GM21723 (cell line): Measurements from ENCODE around the gene TFF2.

ENCODE experiments used
- ATAC-seq: cut with Tn5 transposase; IDR thresholded peaks from one replicate; pipeline ENCODE4 v1.9.1; 2021; ENCODE audit warnings: mild to moderate bottlenecking, moderate library complexity; ENCODE audit not compliant: unreplicated experiment

Gene TFF2

DNA sequence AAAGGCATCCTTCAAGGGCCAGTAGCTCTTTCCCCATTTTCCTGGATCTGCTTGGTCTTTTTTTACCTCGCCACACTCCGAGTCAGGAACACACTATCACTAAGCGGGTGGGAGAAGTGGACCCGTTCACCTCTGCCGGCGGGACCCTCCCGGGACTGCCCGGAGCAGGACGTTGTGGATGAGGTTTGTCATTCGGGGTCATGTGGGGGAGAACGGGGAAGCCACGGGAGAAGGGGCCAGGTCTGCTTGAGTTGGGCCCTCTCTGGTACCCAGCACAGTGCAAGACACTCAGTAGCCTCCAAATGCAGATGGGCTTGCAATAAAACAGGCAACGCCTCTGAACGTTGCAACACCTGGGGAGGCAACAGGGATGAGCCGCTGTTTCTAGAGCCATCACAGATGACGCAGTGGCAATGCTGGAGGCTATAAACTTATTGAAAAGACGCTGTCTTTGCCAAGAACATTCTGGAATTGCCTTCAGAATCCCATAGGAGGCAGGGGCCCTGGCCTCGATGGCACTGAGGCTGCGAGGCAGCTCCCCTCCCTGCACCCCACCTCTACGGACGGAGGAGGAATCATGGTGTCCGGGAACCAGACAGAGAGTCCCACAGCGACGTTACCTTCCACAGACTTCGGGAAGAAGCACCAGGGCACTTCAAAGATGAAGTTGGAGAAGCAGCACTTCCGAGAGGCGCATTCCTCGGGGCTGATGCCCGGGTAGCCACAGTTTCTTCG is 3.8 kb downstream of the TFF2 start:
- ATAC-seq: no peak

DNA sequence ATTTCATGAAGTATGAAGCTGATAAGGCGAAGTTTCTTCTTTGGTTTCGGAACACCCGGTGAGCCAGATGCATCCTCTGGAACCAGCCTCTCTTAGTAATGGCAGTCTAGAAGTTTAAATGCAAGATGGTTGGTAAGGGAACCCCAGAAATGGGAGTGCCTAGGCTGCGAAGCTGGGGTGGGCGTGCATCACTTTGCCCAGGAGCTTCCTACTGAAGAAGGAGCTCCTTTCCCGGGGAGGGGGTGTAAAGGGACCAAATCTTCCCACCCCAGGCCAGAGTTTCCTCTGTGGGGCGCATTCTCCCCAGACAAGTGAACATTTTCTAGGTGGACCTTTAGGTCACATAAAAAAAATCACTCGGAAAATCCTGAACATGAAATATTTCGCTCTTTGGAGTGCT is 4.4 kb downstream of the TFF2 start:
- no peak for ATAC-seq

DNA sequence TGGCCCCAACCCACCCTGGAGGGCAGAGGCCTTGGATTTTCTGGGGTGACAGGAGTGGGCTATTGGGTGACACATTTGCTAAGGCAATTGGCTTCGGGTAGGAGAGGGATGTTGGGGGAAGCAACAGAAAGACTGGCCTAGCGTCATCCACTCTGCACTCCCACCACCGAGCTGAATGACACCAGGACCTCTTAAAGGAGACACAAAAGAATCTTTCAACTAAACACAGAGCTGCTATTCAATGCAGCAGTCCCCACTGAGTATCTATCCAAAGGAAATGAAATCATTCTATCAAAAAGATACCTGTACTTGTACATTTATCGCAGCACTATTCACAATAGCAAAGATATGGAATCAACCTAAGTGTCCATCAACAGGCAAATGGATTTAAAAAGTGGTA is 6.2 kb downstream of the TFF2 start:
- no peak for ATAC-seq

DNA sequence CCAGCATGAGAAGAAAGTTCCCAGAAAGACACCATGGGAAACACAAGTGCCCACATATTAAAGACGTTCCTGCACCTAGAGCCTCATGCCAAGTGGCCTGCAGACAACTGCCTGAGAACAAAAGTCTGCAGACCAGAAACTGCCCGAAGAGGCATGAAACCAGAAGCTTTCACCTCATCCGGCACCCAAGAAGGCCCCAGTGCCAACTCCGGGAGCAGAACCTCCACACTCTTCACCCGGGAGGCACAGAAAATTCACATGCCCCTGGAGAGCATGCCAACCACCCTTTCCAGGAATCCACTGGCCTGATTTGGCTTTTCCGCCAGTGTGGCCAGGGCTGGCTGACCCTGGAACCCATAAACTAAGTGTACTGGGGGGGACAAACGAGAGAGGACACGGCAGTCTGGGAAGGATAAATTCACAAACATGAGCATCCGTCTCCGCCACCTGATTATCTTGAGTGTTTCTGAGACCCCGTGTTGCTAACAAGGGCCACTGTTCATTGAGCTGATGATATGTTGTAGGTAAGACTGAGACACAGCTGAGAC is 6.8 kb downstream of the TFF2 start:
- ATAC-seq: no peak

DNA sequence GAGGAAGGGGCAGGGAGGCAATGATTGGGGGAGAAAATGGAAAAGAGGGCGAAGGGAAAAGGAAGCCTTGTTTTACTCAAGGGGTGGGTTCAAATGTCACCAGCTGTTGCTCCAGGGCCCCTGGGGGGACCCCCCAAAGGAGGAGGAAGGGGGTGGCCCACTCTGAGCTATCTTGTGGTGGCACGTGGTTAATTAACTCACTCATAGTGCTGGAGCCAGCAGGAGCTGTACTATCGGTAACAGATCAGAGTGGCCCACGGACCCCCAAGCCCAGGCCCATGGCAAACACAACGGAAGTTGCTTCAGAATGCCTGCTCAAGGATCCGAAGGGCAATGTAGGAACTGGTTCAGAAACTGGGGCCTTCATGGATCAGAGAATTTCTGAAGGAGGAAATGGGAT is 7.2 kb downstream of the TFF2 start:
- ATAC-seq: no peak

DNA sequence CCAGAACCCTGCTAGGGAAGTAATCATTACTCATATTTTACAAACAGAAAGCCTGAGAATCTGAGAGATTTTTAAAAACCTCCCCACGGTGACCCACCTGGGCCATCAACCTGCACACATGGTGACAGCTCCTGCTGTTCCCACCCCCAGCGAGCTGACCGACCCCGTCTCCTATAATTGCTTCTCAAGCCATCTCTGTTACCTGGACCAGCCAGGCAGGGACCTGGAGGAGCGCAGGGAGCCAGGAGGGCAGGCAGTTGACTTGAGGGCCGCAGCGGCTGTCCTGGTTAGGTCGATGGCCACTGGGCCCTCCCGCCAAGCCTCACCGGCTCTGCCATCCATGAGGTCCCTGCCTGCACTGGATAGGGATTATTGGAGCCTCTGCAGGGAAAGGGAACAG is 7.7 kb downstream of the TFF2 start:
- no peak for ATAC-seq

DNA sequence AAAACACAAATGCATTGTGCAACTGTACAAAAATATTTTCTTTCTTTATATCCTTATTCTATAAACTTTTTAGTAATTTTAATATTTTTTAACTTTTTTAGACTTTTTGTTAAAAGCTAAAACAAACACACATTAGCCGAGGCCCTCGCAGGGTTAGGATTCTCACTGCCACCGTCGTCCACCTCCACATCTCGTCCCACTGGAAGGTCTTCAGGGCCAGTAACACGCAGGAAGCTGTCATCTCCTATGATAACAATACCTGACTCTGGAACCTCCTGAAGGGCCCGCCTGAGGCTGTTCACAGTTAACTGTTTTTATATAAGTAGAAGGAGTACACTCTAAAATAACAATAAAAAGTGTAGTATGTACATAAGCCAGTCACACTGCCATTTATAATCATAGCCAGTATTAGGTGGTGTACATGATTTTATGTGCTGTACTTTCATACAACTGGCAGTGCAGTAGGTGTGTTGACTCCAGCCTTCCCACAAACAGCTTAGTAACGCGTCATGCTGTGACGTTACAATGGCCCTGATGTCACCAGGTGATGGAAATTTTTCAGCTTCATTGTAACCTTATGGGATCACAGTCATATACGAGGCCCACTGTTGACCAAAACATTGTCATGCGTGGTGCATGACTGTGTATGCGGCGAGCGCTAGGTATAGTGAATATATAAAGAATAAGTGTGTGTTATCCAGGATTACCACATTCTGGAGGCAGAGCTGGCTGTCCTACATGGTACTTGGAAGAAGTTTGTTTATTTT is 8.8 kb downstream of the TFF2 start:
- no peak for ATAC-seq

DNA sequence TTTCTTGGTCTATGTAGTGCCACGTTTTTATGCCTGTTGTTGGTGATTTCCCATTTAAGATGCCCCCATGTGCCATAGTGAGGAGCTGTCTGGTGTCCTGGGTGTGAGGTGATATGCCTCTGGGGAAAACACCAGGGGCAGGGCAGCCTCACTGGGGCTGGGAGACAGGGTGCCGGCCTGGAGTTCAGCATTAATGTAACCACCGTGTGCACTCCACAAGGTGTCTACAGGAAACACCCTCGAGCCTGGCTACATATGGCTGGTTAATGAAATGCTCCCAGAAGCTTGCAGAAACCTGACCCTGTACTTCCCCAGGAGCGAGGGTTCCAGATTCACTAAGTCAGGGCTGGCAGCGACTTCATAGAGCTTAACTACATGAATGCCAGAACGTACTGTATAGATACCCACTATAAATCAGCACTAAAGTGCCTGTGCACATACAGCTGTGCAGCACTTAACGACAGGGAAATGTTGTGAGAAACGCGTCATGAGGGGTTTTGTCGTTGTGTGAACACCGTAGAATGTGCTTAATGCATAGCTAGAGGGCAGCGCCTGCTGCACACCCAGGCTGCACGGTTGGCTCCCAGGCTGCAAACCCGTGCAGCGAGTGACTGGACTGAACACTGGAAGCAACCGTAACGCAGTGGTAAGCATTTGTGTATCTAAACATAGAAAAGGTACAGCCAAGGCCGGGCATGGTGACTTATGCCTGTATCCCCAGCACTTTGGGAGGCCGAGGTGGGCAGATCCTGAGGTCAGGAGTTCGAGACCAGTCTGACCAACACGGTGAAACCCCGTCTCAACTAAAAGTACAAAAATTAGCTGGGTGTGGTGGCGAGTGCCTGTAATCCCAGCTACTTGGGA is 10.4 kb downstream of the TFF2 start:
- ATAC-seq: no peak

DNA sequence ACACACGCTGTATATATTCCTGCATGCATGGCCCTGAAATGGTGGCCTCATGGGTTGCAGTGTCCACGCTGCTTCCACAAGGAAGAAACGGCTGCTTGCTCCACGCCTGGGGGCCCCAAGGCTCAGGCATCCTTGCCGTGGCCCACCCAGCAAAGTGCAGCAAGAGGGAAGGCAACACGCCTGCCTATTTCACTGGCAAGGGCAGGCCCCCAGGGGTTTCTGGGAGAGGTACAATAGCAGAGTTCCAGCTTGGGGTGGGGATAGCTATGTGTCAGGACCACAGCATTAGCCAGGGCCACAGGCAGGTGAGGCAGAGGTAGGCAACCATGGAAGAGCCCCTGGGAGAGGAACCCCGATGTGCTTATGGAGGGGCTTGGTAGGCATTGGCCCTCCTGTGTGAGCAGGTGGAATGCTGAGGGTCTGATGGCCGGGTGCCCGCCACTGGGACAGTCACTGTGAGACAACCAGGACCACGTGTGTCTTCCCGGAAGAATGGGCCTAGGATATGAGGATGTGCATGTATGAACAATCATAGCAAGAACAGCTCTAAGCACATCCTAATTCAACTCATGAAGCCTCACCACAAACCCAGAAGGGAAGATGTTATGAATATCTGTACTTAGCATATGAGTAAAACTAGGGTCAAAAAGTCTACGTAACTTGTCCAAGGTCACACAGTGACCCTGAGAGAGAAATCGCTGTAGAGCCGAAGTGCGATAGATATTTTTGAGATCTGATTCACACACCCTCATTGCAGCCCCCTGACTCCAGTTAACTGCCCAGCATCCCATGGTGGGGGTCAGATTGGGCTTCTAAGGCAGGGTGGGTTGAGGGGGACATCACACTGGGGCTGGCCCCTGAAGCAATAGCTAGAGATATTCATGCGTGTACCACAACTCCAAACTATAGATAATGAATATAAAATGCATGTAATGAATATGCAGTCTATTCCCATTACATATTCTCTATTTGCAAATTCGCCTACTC is 11.8 kb downstream of the TFF2 start:
- no peak for ATAC-seq

DNA sequence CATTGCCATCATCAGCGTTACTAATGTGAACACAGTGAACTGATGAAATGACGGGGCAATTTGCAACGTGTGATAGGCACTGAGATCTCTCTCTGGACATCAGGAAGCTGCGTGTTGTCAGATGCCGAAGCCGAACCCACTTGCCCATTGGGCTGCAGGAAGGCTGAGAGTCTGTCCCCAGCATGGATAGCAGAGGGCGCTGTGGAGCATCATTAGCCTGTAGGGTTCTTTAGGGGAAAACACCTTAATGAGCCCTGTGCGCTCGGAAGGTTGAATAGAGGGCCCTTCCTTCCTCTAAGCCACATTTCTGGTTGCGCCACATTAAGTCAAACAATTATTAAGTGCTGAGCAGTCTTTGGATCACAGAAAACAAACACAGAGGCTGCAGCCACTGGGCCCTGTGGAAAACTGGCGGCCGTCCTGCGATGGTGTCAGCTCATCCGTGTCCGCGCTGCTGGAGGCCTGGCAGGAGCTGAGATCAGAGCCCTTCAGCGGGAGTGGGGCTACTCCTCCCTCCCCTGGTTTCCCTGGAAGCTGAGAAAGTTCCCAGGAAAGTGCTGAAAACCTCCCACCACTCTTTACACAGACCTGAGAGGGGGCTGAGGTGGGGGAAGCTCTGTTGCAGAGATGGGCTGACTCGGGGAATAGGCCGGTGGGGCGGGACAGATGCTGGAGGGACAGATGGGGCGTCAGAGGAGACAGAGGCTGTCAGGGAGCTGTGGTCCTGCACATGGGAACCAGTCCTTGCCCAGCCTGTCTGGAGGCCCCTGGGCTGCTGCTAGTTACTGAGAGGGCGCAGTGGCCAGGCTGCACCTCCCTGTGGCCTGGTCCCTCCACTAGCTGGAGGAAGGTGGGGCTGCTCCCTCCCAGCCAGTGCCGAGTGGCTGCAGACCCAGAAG is 12.7 kb downstream of the TFF2 start:
- ATAC-seq: no peak

DNA sequence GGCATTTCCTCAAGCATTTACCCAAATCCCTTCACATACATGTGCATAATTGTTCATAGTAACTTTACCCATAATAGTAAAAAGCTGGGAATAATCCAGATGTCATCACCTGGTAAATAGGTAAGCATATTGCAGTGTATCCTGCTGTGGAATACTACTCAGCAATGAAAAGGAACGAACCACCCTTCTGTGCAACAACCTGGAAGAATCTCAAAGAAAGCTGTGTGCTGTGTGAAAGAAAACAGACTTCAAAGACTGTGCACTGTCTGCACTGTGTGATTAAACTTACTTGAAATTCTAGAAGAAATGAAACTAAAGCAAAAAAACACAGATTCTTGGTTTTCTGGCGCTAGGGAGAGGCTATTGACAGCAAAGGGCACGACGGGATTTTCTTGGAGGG is 13.5 kb downstream of the TFF2 start:
- no peak for ATAC-seq

DNA sequence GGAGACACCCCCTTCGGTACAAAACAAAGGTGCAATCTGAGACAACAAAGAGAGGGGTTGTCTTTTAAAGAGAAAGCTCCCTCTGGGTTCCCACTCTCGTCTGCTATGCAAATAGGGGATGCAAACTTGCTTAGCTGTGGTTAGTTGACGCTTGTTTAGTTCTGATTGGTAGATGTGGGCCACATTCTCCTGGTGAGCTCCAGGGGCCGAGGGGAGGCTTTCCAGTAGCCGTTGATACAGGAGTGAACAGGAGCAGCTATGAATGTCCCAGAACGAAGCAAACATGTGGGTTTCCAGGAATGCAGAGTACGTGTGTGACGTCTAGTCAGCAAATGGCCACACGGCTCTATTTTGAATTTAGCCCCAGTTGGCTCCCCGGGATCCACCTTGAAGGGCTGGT is 14.7 kb downstream of the TFF2 start:
- no peak for ATAC-seq

DNA sequence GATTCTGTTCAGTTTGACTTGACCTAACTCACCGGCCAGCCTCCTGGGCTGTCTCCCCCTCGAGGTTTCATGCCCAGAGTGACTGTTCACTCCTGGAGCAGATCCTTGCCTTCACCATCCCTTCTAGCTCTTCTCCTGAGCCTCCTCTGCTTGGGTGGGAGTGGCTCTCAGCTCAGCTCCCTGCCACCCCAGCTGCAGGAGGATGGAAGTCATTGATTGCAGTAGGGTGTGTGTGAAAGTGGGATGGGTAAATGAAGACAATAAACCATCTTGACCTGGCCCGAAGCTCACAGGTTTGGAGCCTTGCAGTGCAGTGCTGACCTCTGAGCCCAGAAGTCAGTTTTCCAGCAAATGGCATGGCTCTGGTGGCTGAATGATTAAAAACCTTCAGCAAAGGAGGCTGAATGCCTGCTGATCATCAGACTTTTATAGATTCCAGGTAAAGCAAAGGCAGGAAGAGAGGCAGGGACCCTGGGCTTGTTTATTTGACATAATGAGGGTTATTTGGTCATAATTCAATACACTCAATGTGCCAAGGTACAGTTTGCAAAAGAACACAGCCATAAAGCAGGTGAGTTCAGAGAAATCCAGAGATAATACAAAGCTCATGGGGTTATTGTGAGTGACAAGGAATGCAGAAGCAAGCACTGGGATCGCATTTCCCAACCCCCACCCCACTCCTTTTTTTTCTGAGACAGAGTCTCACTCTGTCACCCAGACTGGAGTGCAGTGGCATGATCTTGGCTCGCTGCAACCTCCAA is 18.1 kb downstream of the TFF2 start:
- ATAC-seq: no peak

DNA sequence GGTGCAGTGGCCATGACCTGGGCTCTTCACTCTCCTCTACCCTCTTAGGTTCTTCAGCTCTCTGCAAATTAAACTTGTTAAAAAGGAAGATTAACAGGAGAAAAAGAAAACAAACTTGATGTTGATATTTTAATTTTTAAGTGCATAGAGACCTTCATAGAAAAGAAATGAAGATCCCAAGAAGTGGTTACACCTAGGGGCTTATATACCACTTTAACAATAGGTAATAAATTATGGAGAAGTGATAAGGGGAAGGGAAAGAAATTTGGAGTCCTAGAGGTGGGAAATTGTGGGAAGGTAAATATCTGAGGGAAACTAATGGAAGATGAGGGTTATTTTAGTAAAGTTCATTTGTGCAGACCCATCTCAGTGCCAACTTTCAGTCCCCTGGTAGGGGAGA is 19.1 kb downstream of the TFF2 start:
- ATAC-seq: no peak

DNA sequence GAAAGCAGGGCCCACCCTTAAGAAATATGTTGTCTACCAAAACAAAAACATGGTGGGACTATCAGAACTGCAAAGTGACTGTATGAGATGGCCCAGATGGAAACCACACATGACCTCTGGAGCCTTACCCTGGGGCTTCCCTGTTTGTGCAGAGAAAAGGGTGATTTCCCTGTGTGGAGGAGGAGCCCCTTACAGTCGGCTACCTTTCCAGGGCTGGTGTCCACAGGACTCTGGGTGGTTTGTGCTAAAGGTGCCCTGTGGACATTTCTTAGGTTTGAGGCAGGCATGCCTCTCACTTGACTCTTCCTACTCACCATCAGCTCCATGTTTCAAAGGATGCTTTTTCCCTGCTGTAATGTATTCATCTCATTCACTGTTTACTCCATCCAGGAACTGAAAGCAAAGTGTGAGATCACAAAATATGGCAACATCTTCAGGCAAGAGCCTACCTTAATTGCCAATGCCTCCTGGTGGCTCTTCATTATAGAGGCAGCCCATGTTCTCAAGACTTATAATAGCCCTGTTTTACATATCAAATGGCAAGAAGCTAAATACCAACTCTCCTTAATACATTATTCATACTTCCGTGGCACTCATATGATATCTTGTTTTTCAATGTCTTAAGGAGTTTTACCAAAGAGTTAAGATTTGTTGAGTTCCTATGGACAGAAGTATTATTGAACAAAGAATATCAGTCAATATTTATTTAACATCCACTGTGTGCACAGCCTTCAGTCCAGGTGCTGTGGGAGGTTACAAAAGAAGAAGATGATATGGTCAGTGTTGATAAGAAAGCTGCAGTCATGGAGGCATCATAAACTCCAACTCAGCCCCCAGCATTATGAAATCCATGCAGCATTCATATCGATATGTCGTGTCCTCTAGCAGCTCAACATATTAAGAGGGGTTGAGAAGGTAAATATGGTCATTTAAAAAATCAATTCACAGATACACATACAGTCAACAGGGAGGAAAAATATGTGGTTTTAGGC is 20.1 kb downstream of the TFF2 start:
- ATAC-seq: no peak

DNA sequence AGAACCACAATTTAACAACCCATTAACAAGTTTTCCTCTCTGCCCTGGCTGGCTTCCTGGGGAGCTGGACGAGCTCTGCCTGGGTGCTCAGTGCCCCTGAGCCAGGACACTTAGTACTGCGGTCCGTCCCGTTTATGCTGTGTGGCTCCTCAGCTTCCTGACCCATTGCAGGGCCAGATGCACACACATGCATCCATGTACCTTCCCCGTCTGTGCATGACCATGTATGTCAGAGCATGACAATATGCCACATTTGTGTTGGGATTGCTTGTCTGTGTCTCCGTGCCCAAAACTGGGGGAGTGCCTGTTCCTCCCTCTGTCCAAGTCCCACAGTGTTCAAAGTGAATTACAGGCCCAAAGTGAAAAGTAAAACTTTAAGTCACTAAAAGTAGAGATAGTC is 25.9 kb downstream of the TFF2 start:
- ATAC-seq: no peak

DNA sequence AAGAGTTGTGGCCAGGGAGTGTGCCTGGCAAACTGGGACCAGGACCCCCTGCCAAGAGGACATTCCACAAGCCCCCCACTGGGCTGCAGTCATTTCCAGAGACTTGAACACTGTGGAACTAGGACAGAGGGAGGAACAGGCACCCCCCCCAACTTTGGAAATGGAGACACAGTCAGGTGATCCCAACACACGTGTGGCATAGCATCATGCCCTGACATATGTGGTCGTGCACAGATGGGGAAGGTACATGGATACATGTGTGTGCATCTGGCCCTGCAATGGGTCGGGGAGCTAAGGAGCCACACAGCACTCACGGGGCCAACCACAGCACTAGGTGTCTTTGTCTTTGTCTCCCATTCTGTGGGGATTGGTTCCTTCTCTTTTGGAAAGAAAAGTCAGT is 28.9 kb downstream of the TFF2 start:
- no peak for ATAC-seq
